Upper lobe of left lung (tissue), 6 donors: Measurements from ENCODE around the gene TFCP2. TPM values are rescaled to one million over a fixed set of nuclear protein-coding genes. Genes with fewer than 3 reads are reported as not detected.
"Not testable (repeated sequence)": the region's sequence is repeated elsewhere in the genome, so short reads cannot be mapped to it uniquely, and the experiment has no call there.

Experiments used
- ATAC-seq, 2 donors: fragments of 200-7000 bp; cut with Tn5 transposase; one replicate each; pipeline ENCODE4 v1.9.1; 2022; ENCODE audit warnings: mild to moderate bottlenecking in 2 of 2, moderate library complexity in 2 of 2; ENCODE audit not compliant: low FRiP score in 2 of 2
- DNase-seq, 2 donors: peaks; one replicate each; pipeline ENCODE4 v3.0.0-alpha.2; 2019 to 2020
- H3K27ac ChIP-seq, 4 donors: fragments of 200-600 bp; sonication (generic); one replicate each; pipeline ENCODE4 v1.5.1; 2016 to 2019
- H3K27me3 ChIP-seq, 4 donors: fragments of 200-600 bp; sonication (generic); one replicate each; pipeline ENCODE4 v1.5.1; 2017 to 2019
- H3K36me3 ChIP-seq, 4 donors: fragments of 200-600 bp; sonication (generic); one replicate each; pipeline ENCODE4 v1.5.1; 2016 to 2019
- H3K4me1 ChIP-seq, 4 donors: fragments of 200-600 bp; sonication (generic); one replicate each; pipeline ENCODE4 v1.5.1; 2018 to 2019
- H3K4me3 ChIP-seq, 4 donors: fragments of 200-600 bp; sonication (generic); one replicate each; pipeline ENCODE4 v1.5.1; 2017 to 2019; ENCODE audit warnings: mild to moderate bottlenecking in 2 of 4, moderate library complexity in 1 of 4
- H3K9me3 ChIP-seq, 4 donors: fragments of 200-600 bp; sonication (generic); one replicate each; pipeline ENCODE4 v1.5.1; 2018 to 2019
- EP300 ChIP-seq, 4 donors: sonication (generic); formaldehyde crosslinking; IDR thresholded peaks; one replicate each; pipeline ENCODE4 v1.5.1; 2017; ENCODE audit warnings: antibody characterized with exemption in 4 of 4, control low read depth in 2 of 4
- POLR2A ChIP-seq, 4 donors: fragments of 450-650 bp; IDR thresholded peaks; one replicate each; pipeline ENCODE4 v1.5.1; 2016 to 2017; ENCODE audit warnings: antibody characterized with exemption in 4 of 4, mild to moderate bottlenecking in 2 of 4
- POLR2AphosphoS5 ChIP-seq, 2 donors: sonication (generic); formaldehyde crosslinking; IDR thresholded peaks; one replicate each; pipeline ENCODE4 v1.5.1; 2017; ENCODE audit warnings: antibody characterized with exemption in 2 of 2
- WGBS, 2 donors: methylation state at CpG; one replicate each; pipeline ENCODE4 v1.1.5; 2017 to 2018; 5-methylcytosine and 5-hydroxymethylcytosine counted together
- total RNA-seq, 6 donors: library from RNA; depleted of rRNA in 4 of 6; stranded (reverse); fragments of >200 nt in 4 of 6; gene quantifications; one replicate each; pipeline versions ENCODE4 v1.1.0 to v1.2.1, GENCODE V29; 2016 to 2021
- TF ChIP-seq, protein P1 (sequence below), 6 experiments: fragments of 450-650 bp in 4 of 6; fragments of 200-600 bp in 2 of 6; sonication (generic) in 2 of 6; IDR thresholded peaks; one replicate each; pipeline ENCODE4 v1.5.1; 2016 to 2019; ENCODE audit warnings: antibody characterized with exemption in 6 of 6
- donor health status: DM: no; HTN: no; CAD: no; lungs with moderate emphysema.
- donor health status: DM: no; HTN: yes; CAD: no; lungs with severe emphysema.

TFCP2 gene
- total RNA-seq, 6 donors from 2014 or later: 9.6 to 23.3 (median 20.0) TPM

DNA sequence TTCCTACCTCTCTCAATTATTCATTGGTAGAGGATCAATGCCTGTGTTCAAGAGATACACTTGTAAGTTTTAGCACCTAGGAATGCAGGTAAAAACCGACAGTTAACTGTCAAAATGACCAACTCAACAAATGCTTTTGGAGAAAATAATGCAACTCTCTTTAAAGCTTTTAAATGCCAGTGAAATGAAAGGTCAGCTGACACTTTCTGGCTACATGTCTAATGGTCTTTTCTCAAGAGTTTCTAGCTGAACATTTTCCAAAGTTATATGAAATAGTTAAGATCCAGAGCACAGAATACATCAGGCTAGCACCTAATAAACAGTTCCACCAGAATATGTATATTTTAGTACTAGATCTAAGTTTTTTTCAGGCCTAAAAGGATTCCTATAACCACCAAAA lies 91.5 kb downstream of the TFCP2 start:
- no peak for DNase-seq
- Histone ChIP-seq H3K27me3 (no peaks in the 10 kb centered on the region), H3K4me1 (peaks cover 18 to 39% (median 20%) of the 10 kb centered on the region in 4 donors), H3K36me3 (no peaks in the 10 kb centered on the region), H3K27ac (peak overlapping the region in 1 of 4 donors; percentile 42), H3K9me3 (no peaks in the 10 kb centered on the region), H3K4me3 (no peak overlapping the region)
- ATAC-seq: no peak
- WGBS, 2 donors: 52 to 74% methylated on average over 1 of the region's 1 CpG
- TF ChIP-seq EP300 (IDR thresholded peaks at IDR 0.05) (no peak), POLR2A (IDR thresholded peaks at IDR 0.05) (no peak), POLR2AphosphoS5 (IDR thresholded peaks at IDR 0.05) (no peak)
- TF ChIP-seq, protein P1, sequence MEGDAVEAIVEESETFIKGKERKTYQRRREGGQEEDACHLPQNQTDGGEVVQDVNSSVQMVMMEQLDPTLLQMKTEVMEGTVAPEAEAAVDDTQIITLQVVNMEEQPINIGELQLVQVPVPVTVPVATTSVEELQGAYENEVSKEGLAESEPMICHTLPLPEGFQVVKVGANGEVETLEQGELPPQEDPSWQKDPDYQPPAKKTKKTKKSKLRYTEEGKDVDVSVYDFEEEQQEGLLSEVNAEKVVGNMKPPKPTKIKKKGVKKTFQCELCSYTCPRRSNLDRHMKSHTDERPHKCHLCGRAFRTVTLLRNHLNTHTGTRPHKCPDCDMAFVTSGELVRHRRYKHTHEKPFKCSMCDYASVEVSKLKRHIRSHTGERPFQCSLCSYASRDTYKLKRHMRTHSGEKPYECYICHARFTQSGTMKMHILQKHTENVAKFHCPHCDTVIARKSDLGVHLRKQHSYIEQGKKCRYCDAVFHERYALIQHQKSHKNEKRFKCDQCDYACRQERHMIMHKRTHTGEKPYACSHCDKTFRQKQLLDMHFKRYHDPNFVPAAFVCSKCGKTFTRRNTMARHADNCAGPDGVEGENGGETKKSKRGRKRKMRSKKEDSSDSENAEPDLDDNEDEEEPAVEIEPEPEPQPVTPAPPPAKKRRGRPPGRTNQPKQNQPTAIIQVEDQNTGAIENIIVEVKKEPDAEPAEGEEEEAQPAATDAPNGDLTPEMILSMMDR (IDR thresholded peaks at IDR 0.05): no peak

DNA sequence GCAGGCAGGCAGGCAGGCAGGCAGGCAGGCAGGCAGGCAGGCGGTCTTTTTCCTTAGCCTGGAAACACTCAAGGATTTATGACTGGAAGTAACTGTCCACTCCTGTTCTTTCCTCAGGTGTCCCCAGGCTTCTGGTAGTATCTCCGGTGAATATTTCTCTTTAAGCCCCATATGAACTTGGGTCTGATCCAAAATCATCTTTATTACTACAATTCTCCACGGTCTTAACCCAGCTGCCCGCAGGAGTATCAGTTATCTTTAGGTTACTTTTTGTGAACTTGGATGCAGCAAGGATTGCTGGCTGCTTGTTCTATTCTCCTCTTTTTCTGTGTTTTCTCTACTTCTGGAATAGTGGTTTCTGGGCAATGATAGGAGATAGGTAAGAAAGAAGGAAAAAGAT lies 92.8 kb downstream of the TFCP2 start:
- DNase-seq (no peak), ATAC-seq (no peak)
- TF ChIP-seq POLR2A (IDR thresholded peaks at IDR 0.05) (no peak), POLR2AphosphoS5 (IDR thresholded peaks at IDR 0.05) (no peak), EP300 (IDR thresholded peaks at IDR 0.05) (no peak)
- TF ChIP-seq, protein P1 (IDR thresholded peaks at IDR 0.05): no peak
- Histone ChIP-seq H3K9me3 (no peaks in the 10 kb centered on the region), H3K36me3 (peaks cover 0 to 9% (median 0%) of the 10 kb centered on the region in 4 donors), H3K27ac (no peak overlapping the region), H3K27me3 (no peaks in the 10 kb centered on the region), H3K4me3 (no peak overlapping the region), H3K4me1 (peaks cover 12 to 50% (median 22%) of the 10 kb centered on the region in 4 donors)
- WGBS, 2 donors: 78 to 84% methylated on average over 4 of the region's 4 CpGs

DNA sequence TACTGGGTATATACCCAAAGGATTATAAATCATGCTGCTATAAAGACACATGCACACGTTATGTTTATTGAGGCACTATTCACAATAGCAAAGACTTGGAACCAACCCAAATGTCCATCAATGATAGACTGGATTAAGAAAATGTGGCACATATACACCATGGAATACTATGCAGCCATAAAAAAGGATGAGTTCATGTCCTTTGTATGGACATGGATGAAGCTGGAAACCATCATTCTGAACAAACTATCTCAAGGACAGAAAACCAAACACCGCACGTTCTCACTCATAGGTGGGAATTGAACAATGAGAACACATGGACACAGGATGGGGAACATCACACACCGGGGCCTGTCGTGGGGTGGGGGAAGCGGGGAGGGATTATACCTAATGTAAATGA lies 94.1 kb downstream of the TFCP2 start:
- not testable (repeated sequence) for H3K4me3 ChIP-seq, H3K27me3 ChIP-seq, DNase-seq, H3K9me3 ChIP-seq, ATAC-seq, H3K27ac ChIP-seq
- peaks cover 12 to 49% (median 22%) of the 10 kb centered on the region in 4 donors for H3K4me1 ChIP-seq
- WGBS, 2 donors: 85 to 93% methylated on average over 6 of the region's 6 CpGs
- H3K36me3 ChIP-seq: peaks cover 0 to 15% (median 4%) of the 10 kb centered on the region in 4 donors

DNA sequence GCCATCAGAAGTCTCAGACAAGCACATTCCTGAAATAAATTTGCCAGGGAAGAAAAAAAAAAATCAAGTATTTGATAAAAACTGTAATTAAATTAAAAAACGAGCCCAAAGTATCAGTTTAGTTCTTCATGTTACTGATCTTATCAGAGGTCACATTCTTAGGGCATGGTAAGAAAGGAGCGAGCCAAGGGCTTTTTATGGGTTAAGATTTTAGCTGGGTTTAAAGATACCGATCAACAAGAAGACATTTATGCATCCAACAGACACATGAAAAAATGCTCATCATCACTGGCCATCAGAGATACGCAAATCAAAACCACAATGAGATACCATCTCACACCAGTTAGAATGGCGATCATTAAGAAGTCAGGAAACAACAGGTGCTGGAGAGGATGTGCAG lies 94.6 kb downstream of the TFCP2 start:
- H3K9me3 ChIP-seq, DNase-seq, ATAC-seq, H3K27me3 ChIP-seq, H3K27ac ChIP-seq, H3K4me3 ChIP-seq: not testable (repeated sequence)
- Histone ChIP-seq H3K36me3 (peaks cover 1 to 20% (median 9%) of the 10 kb centered on the region in 4 donors), H3K4me1 (peaks cover 12 to 46% (median 20%) of the 10 kb centered on the region in 4 donors)
- WGBS, 2 donors: 67 to 79% methylated on average over 5 of the region's 5 CpGs

DNA sequence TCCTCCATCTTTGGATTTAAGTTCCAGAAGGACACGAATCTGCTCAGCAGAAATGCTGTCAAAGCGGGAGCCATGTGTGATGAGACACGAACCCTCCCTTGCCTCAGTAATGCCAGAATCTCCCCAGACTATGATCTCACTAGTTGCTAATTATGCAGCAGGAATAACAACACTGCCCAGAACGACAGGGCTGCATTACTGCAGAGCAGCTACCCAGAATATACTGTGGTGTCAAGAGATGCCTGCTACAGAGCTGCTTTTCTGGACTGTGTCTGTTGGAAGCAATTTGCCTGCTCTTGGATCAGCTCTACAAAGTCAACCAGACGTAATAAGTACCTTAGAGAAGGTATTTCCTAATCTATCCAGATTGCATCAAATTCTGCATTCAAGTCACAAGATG lies 95.0 kb downstream of the TFCP2 start:
- TF ChIP-seq POLR2A (IDR thresholded peaks at IDR 0.05): no peak
- no peak for TF ChIP-seq EP300 (IDR thresholded peaks at IDR 0.05)
- TF ChIP-seq, protein P1 (IDR thresholded peaks at IDR 0.05): no peak
- no peak for TF ChIP-seq POLR2AphosphoS5 (IDR thresholded peaks at IDR 0.05)
- H3K4me1 ChIP-seq: peaks cover 12 to 46% (median 20%) of the 10 kb centered on the region in 4 donors
- ATAC-seq (peak in 1 of 2 donors; percentile 57), DNase-seq (no peak)
- H3K9me3 ChIP-seq: no peaks in the 10 kb centered on the region
- no peaks in the 10 kb centered on the region for H3K27me3 ChIP-seq
- H3K4me3 ChIP-seq: no peak overlapping the region
- H3K27ac ChIP-seq: no peak overlapping the region
- WGBS, 2 donors: 60 to 70% methylated on average over 5 of the region's 5 CpGs
- peaks cover 6 to 24% (median 14%) of the 10 kb centered on the region in 4 donors for H3K36me3 ChIP-seq

DNA sequence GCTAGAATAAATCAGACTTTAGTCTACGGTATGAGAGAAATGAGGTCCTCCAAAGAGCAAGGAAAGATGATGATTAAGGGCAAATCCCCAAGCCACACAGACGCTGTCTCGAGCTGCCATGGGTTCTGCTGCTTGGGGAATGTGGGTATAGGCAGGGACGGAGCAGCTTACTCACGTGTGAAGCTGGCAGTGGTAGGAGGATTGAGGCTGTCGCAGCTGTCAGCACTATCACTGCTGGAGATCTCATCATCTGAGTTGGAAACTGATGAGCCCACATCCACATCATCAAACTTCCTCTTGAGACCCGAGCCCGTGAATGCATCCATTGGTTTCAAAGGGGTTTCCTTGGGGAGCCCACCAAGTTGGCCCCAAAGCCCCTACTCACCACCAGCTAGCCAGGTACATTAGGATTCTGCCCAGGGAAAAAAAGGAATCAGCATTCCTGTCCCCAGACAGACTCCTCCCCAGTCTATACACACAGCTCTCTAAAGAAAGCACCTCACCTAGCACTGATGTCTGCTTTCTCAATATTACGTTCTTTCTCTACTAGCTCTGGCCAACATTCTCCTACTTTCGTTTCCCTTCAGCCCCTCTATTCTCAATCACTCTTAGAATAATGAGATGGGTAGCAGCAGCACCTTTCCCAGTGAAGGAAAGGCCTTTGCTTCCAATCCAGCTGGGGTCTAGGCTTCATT lies 96.6 kb downstream of the TFCP2 start:
- DNase-seq: no peak
- Histone ChIP-seq H3K4me3 (no peak overlapping the region), H3K27ac (peak overlapping the region in 1 of 4 donors; percentile 16), H3K9me3 (no peaks in the 10 kb centered on the region), H3K4me1 (peaks cover 1 to 31% (median 11%) of the 10 kb centered on the region in 4 donors), H3K27me3 (no peaks in the 10 kb centered on the region), H3K36me3 (peaks cover 8 to 37% (median 24%) of the 10 kb centered on the region in 4 donors)
- no peak for TF ChIP-seq POLR2AphosphoS5 (IDR thresholded peaks at IDR 0.05)
- TF ChIP-seq, protein P1 (IDR thresholded peaks at IDR 0.05): no peak
- ATAC-seq: no peak
- 80 to 91% methylated on average over 10 of the region's 10 CpGs for WGBS, 2 donors
